Muscle of back (tissue), 11 donors: Measurements from ENCODE around the gene MIA. TPM values are rescaled to one million over a fixed set of nuclear protein-coding genes. Genes with fewer than 3 reads are reported as not detected.
A peak's percentile ranks its signal among the peaks of the same experiment; 100 is the strongest.
"Not testable (repeated sequence)": the region's sequence is repeated elsewhere in the genome, so short reads cannot be mapped to it uniquely, and the experiment has no call there.

Experiments
- DNase-seq, 3 donors: peaks; one replicate each; pipeline versions ENCODE4 v3.0.0 to v3.0.0-alpha.2; 2013
- polyA plus RNA-seq, 10 donors: library from polyadenylated mRNA; unstranded; fragments of 120-200 nt; gene quantifications; one replicate each; pipeline ENCODE4 v1.2.1, GENCODE V29; 2013; ENCODE audit not compliant: insufficient read length in 10 of 10

Gene MIA
- polyA plus RNA-seq, 10 donors: 1.0 to 3.9 (median 2.3) TPM

- DNase-seq: peak; percentile 100
Observed at GRCh38 chr19:40777937-40778705, 2.8 kb downstream of the MIA start, which contains the start of gene RAB4B. Gene RAB4B (plus strand): TSS chr19:40778247. CDS start chr19:40778376, 129 bp downstream.

DNA sequence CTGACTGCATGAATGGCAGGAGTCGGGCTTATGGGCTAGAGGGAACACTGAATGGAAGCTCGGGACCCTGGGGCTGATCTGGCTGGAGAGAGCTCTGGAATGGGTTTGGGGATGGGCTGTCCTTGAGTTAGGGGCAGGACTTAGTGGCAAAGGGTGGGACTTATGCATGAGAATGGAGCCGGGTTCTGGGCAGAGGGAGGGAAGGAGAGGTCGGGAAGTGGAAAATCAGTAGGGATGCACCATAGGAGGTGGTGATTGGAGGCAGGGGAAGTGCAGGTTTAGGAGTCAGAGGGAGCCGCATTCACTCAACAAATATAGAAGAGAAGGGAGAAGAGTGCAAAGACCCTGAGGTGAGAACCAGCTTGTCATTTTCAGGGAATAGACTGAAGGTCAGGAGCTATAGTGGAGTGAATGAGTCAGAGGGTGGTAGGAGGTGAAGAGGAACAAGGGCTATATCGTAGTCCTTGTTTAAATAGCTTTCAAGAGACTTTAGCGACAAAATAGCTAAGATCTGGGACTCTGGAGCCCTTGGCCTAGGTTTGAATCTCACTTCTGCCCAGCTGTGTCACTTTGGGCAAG is 3.5 kb downstream of the MIA start:
- no peak for DNase-seq

GRCh38 chr19:40780582-40780981 is 5.3 kb downstream of the MIA start:
- DNase-seq: no peak

DNA sequence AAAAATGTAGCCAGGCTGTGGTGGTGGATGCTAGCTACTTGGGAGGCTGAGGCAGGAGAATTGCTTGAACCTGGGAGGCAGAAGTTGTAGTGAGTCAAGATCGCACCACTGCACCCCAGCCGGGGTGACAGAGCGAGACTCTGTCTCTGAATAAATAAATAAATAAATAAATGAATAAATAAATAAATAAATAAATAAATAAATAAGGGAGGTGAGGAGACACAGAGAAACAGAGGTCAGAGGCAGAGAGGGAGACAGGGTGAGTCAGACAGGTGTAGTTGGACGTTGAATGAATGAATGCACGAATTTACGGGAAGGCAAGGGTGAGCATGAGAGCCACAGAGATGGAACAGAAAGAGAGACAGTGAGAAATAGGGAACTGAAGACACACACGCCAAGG is 5.8 kb downstream of the MIA start:
- no peak for DNase-seq

GRCh38 chr19:40783711-40784110 is 8.4 kb downstream of the MIA start:
- DNase-seq: no peak

- not testable (repeated sequence) for DNase-seq
Observed at GRCh38 chr19:40784146-40784545, 8.8 kb downstream of the MIA start.

DNA sequence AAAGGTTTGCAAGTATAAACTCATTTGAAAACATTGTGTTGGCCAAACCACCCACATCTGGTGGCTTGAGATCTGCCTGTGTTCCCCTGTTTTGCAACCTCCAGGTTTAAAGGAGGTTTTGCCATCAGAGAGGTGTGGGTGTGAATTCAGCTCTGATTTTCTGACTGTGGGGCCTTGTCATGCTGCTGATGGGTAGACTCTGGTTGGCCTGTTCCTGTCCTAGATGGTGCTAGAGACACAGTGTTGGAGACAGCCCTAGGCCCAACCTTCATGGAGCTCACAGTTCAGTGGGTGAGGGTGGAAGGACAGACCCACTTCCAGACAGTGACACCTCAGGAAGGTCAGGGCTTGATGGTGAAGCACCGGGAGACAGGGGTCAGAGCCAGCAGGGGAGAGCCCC is 10.2 kb downstream of the MIA start:
- DNase-seq: no peak

- no peak for DNase-seq
Observed at GRCh38 chr19:40786060-40787037, 11.0 kb downstream of the MIA start.

DNA sequence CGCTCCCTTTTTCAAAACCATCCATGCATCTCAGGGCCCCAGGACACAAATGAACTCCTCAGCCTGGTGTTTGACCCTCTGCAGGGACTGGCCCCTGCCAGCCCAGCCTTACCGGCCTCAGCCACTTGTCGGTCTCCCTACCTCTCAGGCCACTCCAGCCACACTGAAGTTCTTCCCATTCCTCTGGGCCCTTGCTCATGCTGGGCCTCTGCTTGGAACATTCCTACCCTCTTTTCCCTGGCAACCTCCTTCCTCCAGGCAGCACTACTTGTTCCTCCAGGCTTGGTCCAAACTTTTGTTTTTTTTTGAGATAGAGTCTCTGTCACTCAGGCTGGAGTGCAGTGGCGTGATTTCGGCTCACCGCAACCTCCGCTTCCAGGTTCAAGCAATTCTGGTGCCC is 16.0 kb downstream of the MIA start:
- no peak for DNase-seq

GRCh38 chr19:40791996-40792395 is 16.7 kb downstream of the MIA start:
- no peak for DNase-seq

DNA sequence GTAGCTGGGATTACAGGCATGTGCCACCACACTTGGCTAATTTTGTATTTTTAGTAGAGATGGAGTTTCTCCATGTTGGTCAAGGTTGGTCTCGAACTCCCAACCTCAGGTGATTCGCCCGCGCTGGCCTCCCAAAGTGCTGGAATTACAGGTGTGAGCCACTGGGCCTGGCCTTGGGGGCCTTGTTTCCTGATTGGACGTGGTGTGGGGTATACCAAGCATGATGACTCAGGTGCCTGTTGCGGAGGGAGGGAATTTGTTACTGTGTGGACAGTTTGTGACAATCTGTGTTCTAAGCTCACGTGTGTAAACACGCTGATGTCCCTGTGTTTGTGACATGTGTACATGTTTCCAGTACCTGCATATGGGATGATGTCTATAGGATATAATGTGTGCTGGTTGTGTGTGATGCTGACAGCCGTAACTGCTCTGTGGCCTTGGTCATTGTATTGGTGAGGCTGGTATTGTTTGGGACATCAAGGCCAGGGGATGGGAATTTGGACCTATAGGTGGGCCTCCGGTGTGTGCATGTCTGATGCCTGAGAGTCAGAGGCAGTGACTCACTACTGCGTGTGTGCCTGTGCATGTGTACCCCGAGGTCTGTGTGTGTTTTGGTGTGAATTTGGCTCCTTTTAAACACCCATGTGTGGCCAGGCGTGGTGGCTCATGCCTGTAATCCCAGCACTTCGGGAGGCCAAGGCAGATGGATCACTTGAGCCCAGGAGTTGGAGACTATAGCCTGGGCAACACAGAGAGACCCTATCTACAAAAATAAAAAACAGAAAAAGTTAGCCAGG is 22.0 kb downstream of the MIA start:
- DNase-seq: no peak

DNA sequence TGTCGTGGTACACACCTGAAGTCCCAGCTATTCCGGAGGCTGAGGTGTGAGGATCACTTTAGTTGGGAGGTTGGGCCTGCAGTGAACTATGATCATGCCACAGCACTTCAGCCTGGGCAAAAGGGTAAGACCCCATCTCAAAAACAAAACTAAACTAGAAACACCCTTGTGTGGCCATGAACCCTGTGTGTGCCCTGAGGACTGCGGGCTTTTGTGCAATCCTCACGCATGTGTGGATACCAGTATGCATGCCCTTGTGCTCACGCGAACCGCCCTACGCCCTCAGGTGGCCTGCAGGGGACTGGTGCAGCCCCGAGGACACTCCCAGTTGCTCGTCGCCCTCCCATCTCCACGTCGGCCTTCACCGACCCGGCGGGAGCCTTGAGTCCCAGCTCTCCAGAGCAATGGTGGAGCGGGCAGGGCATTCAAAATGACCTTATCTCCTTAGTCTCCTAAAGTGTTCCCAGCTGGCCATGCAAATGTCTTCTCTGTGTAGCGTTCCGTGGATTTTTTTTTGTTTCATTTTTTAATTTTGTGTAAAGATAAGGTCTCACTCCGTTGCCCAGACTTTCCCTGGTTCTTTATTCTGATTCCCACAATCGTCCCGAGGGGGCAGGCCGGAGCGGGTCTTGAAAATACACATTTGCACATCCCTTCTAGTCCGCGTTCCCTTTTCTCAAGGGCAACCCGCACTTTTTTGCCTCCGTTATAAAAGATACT is 22.8 kb downstream of the MIA start:
- peak in 1 of 3 donors; percentile 68 for DNase-seq

GRCh38 chr19:40798683-40799557 is 23.6 kb downstream of the MIA start, which contains the start of gene EGLN2:
Gene EGLN2 (plus strand): TSS chr19:40799191. CDS start chr19:40800573, 1,382 bp downstream.
- DNase-seq: peak; percentile 100

DNA sequence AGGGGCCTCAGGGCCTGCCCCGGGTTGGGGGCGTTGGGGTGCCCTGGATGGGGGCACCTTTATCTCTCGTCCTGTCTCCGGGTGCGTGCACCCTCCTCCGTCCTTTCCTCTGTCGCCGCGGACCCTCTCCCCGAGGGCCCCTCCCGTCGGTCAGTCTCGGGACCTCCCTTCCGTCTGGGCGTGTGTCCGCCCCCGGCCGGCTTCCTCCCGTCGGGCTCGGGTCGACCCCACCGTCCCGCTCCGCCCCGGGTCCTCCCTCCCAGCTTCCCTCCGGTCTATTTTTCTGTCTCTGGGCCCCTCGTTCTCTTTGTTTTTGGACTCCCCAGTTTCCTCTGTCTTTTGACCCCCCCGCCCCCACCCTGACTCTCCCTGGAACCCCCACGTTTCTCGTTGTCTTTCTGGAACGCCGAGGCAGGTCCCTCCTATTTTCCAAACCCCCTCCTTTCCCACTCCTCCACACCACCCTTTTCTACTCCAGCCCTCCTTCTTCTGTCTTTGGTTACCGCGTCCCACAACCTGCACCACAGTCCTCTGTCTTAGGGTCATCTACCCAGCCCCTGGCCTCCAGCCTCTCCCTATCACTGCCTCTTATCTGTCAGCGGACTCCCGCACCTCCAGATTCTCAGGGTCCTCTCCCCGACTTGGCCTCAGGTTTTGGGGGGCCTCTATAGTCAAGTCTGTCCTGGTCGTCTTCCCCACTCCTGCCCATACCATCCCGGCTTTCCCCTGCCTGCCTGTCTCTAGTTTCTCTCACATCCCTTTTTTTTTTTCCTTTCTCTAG is 24.4 kb downstream of the MIA start:
- DNase-seq: peak in 2 of 3 donors; percentile 62 to 85

- DNase-seq: no peak
Observed at GRCh38 chr19:40800339-40800996, 25.1 kb downstream of the MIA start.

DNA sequence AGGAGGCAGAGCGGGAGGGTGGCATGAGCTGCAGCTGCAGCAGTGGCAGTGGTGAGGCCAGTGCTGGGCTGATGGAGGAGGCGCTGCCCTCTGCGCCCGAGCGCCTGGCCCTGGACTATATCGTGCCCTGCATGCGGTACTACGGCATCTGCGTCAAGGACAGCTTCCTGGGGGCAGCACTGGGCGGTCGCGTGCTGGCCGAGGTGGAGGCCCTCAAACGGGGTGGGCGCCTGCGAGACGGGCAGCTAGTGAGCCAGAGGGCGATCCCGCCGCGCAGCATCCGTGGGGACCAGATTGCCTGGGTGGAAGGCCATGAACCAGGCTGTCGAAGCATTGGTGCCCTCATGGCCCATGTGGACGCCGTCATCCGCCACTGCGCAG is 25.7 kb downstream of the MIA start:
- no peak for DNase-seq

DNA sequence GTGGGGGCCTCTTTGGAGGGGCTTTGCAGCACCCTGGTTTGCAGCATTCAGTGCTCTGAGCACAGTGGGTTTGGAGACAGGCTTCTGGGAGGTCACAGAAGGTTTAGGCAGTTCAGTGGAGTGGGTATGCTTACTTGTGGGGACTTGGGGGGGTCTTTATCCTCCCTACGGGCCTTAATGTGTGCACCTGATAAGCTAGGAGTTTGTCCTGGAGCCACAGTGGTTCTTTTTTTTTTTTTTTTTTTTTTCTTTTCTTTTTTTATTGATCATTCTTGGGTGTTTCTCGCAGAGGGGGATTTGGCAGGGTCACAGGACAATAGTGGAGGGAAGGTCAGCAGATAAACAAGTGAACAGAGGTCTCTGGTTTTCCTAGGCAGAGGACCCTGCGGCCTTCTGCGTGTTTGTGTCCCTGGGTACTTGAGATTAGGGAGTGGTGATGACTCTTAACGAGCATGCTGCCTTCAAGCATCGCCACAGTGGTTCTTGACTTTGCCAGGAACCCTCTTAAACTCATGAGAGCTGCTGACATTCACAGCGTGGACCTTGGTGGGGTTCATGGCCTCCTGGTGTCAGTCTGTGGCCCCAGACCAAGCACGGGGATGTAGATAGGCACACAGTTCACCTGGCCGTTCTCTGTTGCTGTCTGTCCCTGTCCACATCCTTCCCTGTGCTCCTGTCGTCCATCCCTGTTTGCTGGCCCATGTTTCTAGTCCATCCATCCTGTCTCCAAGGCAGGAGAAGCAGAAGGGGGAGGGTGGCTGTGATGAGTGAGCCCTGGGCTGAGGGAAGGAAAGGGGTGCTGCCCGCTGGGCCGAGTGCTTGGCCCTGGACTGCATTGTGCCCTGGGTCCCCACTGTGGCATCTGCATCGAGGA is 26.3 kb downstream of the MIA start:
- no peak for DNase-seq
